UCSD-AML1 (cell line): ENCODE measurements around the gene CASS4.

ENCODE experiments used
- DNase-seq: peaks from one replicate; lab custom pipeline; 2025; ENCODE audit not compliant: unreplicated experiment; lab: John Stamatoyannopoulos, UW

CASS4 gene

GRCh38 chr20:56504373-56505005 is 92.4 kb downstream of the CASS4 start:
- no peak for DNase-seq

- no peak for DNase-seq
These were observed 94.0 kb downstream of the CASS4 start for GRCh38 chr20:56506103-56506502.
